D721Med (cell line): ENCODE data around the gene EIF4G3.

Source experiments
- DNase-seq: peaks from one replicate; pipeline ENCODE4 v3.0.0; 2011; ENCODE audit warnings: low spot score; ENCODE audit not compliant: insufficient read length
- FAIRE-seq: peaks from 2 replicates; lab custom pipeline; 2011; peaks lifted over from hg19 to GRCh38; lab: Jason Lieb, UNC
- CTCF ChIP-seq: IDR thresholded peaks from 2 replicates; pipeline ENCODE4 v1.5.1; 2012; ENCODE audit warnings: mild to moderate bottlenecking, control low read depth; ENCODE audit not compliant: insufficient read depth; ENCODE audit errors: missing control alignments

Gene EIF4G3

DNA sequence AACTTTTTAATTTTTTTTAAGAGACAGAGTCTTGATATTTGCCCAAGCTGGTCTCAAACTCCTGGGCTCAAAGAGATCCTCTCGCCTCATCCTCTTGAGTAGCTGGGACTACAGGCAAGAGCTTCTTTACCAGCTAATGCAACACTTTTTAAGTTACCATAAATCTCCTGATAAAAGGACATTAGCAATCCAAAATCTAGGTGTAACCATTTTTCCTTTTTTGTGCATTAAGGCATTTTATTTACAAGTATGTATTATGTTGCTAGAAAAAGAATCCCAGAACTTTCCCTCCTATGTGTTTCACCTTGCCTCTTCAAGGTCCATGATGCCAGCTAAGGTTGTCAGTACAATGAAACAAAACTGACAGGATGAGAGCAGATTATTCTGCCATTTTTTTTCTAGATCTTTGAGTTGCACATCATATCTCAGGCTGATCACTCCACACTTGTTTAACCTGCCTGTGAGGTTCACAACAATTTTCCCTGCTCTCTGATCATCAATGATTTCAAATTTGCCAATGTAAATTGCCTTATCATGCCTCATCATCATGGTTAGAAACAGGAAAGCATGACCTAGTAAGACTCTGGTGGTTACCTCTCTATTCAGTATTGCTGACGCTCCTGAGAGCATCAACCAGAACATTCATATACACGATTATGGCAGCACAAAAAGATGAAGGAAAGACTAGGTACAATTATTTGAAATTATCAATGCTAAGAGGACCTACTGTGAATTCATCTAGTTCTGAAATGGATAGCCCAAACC lies 173.2 kb downstream of the EIF4G3 start:
- DNase-seq: no peak
- no peak for FAIRE-seq
- no peak for TF ChIP-seq CTCF

- no peak for FAIRE-seq
- no peak for TF ChIP-seq CTCF
- DNase-seq: no peak
These were observed 175.7 kb downstream of the EIF4G3 start for GRCh38 chr1:21001042-21001441.

- no peak for DNase-seq
- no peak for FAIRE-seq
- TF ChIP-seq CTCF: no peak
These were observed 176.5 kb downstream of the EIF4G3 start for GRCh38 chr1:21000245-21000594.

DNA sequence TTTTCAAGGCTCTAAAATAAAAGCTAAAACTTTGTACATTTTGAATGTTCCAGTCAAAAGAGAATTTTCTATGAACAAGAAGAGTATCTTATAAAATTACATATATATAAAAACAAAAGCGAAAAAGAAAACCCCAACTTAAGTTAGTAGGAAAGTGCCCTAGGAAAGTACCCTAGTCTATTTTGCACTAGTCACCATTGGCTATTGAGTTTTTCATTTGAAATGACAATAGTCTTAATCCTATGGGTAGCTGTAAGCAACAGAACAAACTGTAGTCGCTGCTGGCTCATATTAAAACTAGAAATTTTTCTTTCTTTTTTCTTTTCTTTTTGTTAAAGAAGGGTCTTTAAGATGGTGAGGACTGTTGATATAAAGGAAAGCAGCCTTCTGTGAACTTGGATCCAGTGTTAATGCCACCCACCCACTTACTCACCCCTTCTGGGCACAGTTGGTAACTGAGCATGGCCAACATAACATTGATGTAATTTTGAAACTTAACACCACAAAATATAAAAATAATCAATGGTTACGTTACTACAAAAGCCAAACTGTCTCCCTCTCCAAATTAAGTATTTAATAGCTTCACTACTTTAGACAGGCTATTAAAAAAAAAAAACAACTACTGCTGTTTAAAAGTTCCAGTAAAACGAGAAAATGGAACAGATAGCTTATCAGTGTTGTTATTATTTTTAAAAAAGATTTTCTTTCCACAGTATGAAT lies 177.0 kb downstream of the EIF4G3 start:
- no peak for TF ChIP-seq CTCF
- FAIRE-seq (no peak), DNase-seq (no peak)

GRCh38 chr1:20998826-20999225 lies 177.9 kb downstream of the EIF4G3 start:
- no peak for FAIRE-seq
- TF ChIP-seq CTCF: no peak

GRCh38 chr1:20997602-20998224 lies 179.0 kb downstream of the EIF4G3 start:
- DNase-seq (no peak), FAIRE-seq (no peak)
- TF ChIP-seq CTCF: no peak

More at GRCh38 chr1:20998826-20999225, 177.9 kb downstream of the EIF4G3 start:
- DNase-seq: no peak
